HG03139 (cell line): ENCODE results near the gene TTLL7.

ENCODE experiments used
- ATAC-seq: cut with Tn5 transposase; IDR thresholded peaks from one replicate; pipeline ENCODE4 v1.9.1; 2021; ENCODE audit not compliant: unreplicated experiment

The TTLL7 gene

DNA sequence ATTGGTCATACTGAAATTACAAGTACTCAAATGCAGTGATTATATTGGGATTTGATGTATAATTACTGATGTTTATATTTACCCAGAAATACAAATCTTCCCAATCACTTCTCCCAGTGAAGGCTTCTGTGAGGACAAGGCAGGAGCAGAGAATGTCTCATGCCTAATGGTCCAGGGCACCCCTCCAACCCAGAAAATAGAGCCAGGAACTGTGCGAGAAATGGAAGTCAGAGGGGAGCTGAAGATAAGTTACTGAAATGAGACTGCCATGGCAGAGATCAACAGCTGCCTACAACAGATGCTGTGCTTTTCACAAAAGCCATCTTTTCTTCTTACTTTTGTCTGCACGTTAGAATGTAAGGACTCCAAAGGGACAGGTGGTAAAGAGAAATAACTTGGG is 171.2 kb downstream of the TTLL7 start:
- no peak for ATAC-seq

DNA sequence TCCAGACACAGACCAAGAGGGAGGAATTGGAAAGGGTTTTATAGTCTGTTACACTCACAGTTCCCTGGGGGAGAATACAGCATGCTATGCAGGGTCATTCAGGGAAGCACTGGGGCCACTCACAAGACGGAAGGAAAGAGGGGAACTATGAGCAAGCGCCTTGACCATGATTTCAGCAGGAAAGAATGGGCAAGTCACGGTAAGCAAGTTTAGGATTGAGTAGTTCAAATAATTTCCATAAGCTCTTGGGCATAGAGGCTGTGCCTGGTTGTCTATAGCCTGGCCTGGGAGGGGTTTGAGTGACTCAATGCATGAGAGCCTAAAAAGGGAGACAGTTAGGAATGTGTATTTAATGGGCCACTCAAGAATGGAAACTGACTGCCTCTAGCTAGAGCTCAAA is 176.7 kb downstream of the TTLL7 start:
- ATAC-seq: no peak

DNA sequence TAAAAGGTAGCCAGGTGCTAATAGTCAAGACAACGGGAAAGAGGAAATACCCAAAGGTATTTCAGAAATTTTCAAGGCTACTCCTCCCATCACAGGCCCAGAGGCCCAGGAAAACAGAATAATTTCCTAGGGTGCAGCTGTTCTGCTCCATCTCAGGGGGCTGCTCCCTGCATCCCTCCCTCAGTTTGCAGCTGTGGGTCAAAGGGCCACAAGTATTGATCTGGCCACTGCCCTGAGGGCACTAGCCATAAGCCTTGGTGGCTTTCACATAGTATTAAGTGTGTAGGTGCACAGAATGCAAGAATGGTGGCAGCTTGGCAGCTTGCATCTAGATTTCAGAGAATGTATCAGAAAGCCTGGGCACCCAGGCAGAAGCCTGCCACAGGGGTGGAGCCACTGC is 179.5 kb downstream of the TTLL7 start:
- no peak for ATAC-seq

DNA sequence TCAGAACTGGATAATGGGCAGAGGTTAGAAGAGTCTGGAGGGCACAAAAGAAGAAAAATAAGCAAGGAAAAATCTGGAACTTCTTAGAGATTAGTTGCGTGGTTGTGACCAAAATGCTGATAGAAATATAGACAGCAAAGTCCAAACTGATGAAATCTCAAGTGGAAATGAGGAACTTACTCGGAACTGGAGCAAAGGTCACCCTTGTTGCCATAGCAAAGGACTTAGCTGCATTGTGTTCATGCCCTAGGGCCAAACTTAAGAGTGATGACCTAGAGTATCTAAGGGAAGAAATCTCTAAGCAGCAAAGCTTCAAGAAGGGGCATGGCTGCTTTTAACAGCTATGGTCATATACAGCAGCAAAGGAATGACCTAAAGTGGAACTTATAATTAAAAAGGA is 180.0 kb downstream of the TTLL7 start:
- no peak for ATAC-seq

DNA sequence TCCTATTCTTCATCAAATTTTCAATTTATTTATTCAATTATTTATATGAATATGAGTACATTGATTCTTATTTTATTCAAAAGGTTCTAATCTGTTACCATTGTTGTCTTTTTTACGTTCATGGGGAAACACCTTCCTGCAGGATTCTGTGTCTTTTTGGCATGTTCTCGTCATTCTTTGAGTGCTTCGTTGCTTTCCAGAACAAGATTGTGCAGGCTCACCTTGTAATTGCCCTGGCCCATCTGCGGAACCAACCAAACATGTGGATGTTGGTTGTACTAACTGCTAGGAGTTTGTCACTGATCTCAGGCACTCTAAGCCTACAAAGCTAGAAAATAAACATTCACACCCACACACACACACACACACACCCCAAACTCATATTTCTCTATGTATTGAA is 182.1 kb downstream of the TTLL7 start:
- no peak for ATAC-seq

DNA sequence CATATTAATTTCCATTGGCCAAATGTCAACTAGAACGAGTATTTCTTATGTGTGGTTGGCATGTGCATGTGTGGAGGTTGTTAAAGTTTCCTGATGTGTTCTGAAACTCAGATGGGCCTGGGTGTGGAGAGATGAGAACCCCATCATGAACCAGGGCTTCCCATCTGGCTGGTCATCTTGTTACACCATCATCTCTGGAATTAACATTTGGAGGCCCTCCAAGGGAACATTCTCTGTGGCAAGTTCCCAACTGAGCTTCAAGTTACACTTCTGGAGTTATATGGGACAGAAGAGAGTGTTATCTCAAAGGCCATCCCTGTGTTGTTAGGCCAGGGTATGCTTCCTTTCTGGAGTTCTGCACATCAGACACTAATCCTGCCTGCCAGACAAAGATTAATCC is 183.6 kb downstream of the TTLL7 start:
- no peak for ATAC-seq
